GM21381 (cell line): ENCODE measurements around the gene RSPH4A.
"Not testable (repeated sequence)": the region's sequence is repeated elsewhere in the genome, so short reads cannot be mapped to it uniquely, and the experiment has no call there.

Source experiments
- ATAC-seq: cut with Tn5 transposase; IDR thresholded peaks from one replicate; pipeline ENCODE4 v1.9.1; 2021; ENCODE audit warnings: mild to moderate bottlenecking, moderate library complexity; ENCODE audit not compliant: unreplicated experiment

The RSPH4A gene

GRCh38 chr6:116624036-116624805 is 7.9 kb downstream of the RSPH4A start:
- no peak for ATAC-seq

DNA sequence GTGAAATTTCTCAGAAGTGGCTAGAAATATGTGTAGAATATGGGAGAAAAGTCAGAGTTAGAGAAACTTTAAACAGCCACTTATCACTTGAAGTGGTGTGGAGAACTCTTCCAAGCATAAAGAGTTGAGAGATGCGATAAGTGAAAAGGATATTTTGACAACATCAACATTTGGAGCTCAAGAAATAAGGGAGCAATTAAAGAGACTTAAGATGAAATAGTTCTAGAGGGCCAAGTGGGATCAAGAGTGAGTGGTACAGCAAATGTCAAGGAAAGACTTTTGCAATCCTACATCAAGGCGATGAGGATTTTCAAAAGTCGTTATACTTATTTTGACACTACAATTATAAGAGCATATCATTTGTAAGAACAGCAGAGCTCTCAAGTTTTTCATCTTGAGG is 9.6 kb downstream of the RSPH4A start:
- no peak for ATAC-seq

GRCh38 chr6:116629563-116629981 is 13.3 kb downstream of the RSPH4A start:
- no peak for ATAC-seq

DNA sequence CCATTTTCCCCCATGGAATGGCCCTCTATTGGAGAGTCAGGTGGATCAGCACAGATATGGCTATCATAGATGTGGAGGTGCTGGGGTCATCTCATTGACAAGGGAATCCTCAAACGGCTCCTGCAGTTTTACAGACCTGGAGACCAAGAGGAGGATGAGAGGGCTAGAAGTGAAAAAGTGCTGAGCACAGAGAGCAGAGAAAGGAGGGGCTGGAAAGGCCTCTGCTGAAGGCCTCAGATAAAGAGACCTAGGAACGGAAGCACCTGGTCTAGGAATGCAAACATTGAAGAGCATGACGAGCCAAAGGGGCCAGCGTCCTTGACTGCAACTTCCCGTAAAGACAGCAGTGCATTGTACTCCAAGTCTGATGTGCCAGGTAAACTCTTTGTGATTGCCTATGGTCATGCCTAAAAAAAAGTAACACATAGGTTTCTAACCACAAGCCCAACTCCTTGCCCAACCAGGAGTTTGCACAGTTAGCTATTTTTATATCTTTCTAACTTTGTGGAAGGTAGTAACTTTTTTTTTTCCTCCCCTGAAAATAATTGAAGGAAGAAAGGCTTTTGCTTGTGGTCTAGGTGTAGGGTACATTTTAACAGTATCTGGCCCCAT is 15.2 kb downstream of the RSPH4A start:
- no peak for ATAC-seq

- ATAC-seq: no peak
These were observed 17.4 kb downstream of the RSPH4A start for GRCh38 chr6:116633685-116634084.

DNA sequence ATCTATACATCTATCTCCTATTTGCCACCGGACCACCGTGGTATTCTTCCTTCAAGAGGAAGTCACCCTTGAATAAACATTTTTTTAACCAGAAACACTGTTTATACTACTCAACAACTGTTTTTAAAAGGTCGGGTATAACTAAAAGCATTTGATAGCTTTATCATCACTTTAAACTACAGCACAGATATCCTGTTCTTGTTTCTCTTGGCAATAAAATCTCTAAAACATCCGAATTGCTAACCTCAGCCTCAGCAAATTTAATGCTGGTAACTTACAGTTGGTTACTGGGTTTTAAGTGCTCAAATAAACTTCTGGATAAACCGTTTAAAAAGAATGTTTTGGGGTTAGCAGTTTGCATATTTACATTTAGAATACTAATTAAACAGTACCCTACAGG is 31.9 kb downstream of the RSPH4A start:
- no peak for ATAC-seq

- ATAC-seq: no peak
These were observed 32.9 kb downstream of the RSPH4A start for GRCh38 chr6:116649129-116649528.

GRCh38 chr6:116651916-116652315 is 35.6 kb downstream of the RSPH4A start:
- no peak for ATAC-seq

DNA sequence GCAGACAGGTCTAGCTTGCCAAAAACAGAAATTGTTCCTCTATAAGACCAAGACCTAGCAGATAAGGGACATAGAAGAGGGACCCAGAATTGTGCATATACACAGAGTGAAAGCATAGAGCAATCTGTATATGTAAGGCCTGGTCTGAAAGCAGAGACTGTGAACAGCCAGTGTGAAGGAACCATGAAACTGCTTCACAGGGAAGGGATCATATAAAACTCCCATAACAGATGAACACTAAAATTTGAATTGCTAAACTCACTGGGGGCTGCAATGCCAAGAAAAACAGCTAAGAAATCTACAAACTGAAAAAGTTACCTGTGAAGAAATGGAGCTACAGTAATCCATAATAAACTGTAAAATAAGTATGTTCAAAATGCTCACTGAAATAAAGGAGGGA is 45.3 kb downstream of the RSPH4A start:
- ATAC-seq: no peak

- ATAC-seq: no peak
These were observed 45.9 kb downstream of the RSPH4A start for GRCh38 chr6:116662202-116662601.

DNA sequence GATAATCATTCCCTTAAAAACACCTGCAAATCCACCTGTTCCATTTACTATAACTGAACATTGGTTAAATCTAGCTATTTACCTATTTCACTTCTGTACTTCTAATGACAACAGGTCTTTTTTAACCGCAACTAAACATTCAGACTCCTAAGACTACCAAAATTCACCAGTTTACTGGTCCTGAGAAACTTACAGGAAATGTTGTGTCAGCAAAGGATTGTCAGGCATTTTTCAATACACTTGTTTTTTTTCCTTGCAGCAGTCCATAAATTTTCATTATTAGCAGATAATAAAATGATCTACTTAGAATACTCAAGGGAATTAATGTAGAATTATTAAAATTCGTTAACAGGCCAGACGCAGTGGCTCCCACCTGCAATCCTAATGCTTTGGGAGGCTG is 47.0 kb downstream of the RSPH4A start:
- ATAC-seq: no peak

GRCh38 chr6:116664169-116664568 is 47.9 kb downstream of the RSPH4A start:
- not testable (repeated sequence) for ATAC-seq

- no peak for ATAC-seq
These were observed 49.2 kb downstream of the RSPH4A start for GRCh38 chr6:116665464-116665863.

GRCh38 chr6:116666869-116667268 is 50.6 kb downstream of the RSPH4A start:
- peak; percentile 52 for ATAC-seq

DNA sequence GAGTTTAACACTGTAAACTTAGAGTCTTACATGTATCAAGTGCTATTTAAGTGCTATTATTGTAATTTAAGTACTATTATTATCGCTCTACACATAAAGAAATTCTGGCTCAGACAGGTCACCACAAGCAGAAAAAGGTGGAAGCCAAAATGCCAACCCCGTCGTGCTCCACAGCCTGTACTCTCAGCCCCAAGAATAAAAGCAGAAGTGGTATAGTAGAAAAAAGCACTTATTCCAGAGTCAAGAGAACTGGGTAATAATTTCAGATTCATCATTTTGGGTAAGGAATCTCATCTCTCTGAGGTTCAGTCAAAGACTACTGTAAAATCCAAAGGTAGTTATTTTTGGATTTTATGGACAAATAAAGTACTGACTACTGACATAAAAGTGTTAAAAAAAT is 51.3 kb downstream of the RSPH4A start:
- ATAC-seq: no peak

DNA sequence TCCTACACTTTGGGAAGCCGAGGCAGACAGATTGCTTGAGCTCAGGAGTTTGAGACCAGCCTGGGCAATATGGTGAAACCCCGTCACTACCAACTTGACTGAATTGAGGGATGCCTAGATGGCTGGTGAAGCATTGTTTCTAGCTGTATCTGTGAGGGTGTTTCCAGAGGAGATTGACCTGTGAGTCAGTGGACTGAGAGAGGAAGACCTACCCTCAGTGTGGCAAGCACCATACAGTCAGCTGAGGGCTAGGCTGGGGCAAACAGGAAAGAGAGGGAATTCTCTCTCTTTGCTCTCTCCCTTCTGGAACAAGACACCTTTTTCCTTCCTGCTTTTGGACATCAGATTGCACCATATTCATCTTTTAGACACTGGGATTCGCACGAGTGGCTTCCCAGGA is 56.0 kb downstream of the RSPH4A start:
- ATAC-seq: no peak

DNA sequence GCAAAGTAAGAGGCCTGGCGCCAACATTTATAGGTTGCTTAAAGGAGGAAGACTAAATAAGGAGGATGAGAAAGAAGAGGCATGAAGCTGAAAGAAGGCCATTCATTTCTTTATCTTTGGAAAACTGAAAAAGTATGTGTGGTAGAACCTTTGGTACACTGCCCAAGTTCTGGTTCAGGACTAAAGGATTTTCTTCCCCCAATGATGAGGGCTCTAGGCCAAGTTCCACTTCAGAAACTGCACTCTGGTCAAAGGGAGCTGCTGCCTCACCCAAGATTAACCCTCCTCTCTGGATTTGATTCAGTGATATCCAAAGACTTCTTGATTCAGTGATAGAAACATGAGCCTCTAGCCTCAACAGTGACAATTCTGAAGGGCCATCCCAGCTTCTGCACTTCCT is 59.7 kb downstream of the RSPH4A start:
- no peak for ATAC-seq

- peak; percentile 92 for ATAC-seq
These were observed 64.8 kb downstream of the RSPH4A start, which contains the start of gene KPNA5 for GRCh38 chr6:116680880-116681672. KPNA5 (plus strand) TSS chr6:116681211; CDS start chr6:116681335, 124 bp downstream.

DNA sequence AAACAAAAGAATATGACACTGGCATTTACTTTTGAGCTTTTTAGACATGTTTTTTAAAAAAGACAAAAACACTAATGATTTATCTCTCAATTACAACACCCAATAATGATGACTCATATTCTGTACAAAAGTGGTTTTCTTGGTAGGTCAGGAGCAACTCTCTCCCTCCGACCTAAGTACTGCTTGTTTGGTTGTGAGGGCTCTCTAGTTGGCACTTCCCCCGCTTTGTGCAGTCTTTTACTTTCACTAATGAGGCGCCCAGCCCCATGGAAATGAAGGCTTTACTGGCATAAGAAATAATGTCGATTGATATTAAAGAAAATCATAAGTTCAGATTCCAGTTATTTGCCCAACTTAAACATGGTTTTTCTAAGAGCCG is 66.0 kb downstream of the RSPH4A start:
- peak; percentile 25 for ATAC-seq
